Stimulated activated CD4-positive, alpha-beta T cell treated with anti-CD3 and anti-CD28 coated beads, Interleukin-15, amount 100 ng/mL, for 48 hours (primary cell): ENCODE results near the gene ST3GAL4.
"Not testable (repeated sequence)": the region's sequence is repeated elsewhere in the genome, so short reads cannot be mapped to it uniquely, and the experiment has no call there.

Source experiments
- DNase-seq, 2 donors: peaks; one replicate each; pipeline ENCODE4 v3.0.0-alpha.2; 2020; ENCODE audit warnings: low read depth in 2 of 2

The ST3GAL4 gene, protein sequence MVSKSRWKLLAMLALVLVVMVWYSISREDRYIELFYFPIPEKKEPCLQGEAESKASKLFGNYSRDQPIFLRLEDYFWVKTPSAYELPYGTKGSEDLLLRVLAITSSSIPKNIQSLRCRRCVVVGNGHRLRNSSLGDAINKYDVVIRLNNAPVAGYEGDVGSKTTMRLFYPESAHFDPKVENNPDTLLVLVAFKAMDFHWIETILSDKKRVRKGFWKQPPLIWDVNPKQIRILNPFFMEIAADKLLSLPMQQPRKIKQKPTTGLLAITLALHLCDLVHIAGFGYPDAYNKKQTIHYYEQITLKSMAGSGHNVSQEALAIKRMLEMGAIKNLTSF

DNA sequence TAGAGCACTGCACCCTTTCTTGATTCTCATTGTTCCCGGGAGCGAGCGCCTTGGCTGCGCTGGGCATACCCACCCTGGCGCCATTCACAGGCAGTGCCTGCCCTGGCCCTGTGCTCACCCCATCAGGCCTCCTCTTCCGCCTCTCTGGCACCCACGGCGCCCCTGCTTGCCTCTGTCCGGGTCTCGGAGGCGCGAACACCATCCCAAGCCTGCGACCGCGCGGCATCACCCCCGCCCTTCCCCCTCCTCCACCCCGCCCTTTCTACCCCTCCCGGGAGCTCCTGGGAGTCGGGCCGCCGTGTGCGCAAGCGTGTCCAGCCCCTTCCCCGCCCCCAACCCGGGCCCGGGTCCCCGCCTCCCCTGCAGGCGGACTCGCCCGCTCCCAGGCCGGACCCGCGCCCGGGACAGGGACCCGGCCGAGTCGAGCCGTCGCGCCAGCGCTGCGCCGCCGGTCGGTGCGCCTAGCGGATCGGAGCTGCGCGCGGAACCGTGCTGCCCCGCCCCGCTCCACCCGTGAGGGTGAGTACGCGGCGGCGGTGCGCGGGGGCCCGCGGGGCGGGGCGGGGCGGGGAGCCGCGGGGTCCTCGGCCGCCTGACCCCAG, at the start of gene ST3GAL4:
TSS of gene ST3GAL4 (plus strand) at position 363 of the 602 bp plus-strand sequence. CDS start 50,470 bp downstream, outside the sequence.
- DNase-seq, result peak; percentile 50 to 71

DNA sequence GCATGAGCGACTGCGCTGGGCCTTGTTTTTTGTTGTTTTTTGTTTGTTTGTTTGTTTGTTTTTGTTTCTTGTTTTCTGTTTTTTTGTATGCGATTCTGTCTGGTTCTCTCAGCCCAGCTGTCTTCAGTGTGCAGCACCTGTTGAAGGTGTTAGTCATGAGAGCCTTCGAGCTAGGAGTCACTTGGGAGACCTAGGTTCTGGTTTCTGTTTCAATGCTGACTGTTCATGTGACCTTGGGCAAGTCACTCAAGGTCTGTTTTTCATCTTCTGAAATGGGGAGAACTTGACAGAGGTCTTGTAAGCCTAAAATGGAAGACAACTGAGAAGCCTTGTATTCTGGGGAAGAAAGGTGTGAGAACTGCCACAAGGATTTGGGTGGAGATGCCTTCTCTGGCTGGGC, 49.8 kb upstream of the ST3GAL4 start:
- DNase-seq, result no peak

DNA sequence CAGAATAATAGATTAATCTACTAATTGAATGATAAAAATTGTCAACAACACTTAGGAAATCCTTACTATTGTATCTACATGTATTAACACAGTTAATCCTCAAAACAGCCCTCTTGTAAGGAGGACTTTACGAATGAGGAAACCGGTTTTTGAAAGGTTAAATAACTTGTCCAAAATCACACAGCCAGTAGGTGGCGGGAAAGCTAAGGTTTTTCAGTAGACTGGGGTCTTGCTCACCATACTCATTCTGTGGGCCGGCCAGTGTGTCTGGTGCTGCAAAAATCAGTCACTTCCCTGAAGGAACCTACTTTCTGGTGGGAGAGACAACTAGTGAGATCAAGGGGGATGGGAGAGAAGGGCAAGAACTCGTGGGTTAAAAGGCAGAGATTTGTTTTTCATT, 47.8 kb upstream of the ST3GAL4 start:
- DNase-seq, result no peak

DNA sequence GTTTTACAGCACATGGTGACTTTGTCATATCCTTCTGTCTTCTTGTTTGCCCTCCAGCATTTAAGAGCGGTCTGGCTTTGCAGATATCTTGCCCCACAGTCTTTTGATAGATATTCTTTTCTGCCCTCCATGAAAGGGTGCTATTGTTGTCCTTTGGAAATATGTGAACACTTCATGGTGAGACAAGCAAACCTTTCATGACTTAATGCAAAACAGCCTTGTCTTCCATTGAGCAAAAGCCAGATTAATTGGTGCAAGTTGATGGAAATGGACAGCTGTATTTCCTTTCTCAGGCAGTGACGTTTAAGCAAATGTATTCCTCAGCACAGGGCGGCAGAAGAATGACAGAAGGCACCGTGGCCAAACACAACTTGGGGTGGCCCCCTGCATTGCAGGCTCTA, 47.2 kb upstream of the ST3GAL4 start:
- no peak for DNase-seq

DNA sequence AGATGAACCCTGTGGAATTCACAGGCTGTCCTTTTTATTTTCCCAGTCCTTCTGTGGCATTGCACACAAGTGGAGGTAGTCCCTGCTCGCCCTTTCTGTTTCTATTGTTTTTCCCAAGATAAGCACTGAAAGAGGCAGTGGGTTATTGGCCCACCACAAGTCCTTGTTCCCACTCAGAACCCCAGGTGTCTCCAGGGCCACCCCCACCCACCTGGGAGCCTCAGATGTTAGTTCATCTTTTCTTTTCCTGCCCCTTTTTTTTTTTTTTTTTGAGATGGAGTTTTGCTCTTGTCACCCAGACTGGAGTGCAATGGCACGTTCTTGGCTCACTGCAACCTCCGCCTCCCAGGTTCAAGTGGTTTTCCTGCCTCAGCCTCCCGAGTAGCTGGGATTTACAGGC, 46.7 kb upstream of the ST3GAL4 start:
- DNase-seq, result not testable (repeated sequence)

DNA sequence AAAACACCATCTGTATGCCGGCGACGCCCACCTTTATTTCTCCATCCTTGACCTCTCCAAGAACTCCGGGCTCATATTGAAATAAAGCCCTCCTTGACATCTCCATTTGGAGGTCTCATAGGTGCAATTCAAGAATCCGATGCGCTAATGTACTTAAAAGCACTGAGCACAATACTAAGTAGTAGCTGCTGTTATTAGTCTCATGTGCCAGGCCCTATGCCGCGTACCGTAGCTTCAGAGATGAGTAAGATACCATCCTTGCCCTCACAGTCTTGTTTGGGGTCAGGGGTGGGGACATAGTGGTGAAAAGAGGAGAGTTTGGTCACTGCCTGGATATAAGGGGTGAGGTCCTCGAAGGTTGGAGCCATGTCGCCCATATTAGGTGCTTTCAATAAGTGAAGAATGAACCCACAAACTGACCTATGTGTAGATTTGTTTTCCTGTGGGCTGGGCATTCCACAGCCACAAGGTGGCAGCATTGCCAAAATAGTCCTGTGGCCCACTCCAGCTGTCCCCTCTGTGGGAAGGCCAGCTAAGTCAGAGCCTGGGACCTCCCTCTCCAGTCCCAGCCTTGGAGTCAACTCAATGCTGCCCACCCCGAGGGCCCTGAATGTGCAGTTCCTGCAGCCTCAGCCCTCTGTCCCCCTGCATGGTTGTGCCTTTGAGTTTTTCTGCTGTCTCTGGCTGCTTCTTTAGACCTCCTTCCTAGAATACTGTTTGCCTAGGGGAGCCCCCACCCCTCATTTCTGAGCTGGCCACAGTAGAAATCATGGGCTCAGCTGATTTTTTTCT, 45.1 kb upstream of the ST3GAL4 start:
- DNase-seq, result no peak

DNA sequence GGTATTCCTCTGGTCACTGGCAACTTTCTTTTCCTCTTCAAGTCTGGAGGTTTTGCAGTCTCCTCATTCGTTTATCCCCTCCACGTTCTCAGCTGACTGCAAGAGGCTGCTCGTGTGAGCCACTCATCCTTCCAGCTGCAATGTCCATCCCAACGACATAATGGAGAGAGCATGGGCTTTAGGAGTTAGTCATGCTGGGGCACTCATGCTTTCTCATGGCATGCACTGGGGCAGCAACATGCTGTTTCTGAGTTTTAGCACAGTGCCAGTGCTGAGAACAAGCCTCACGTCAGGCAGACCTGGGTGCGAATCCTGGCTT, 44.5 kb upstream of the ST3GAL4 start:
- DNase-seq, result no peak

DNA sequence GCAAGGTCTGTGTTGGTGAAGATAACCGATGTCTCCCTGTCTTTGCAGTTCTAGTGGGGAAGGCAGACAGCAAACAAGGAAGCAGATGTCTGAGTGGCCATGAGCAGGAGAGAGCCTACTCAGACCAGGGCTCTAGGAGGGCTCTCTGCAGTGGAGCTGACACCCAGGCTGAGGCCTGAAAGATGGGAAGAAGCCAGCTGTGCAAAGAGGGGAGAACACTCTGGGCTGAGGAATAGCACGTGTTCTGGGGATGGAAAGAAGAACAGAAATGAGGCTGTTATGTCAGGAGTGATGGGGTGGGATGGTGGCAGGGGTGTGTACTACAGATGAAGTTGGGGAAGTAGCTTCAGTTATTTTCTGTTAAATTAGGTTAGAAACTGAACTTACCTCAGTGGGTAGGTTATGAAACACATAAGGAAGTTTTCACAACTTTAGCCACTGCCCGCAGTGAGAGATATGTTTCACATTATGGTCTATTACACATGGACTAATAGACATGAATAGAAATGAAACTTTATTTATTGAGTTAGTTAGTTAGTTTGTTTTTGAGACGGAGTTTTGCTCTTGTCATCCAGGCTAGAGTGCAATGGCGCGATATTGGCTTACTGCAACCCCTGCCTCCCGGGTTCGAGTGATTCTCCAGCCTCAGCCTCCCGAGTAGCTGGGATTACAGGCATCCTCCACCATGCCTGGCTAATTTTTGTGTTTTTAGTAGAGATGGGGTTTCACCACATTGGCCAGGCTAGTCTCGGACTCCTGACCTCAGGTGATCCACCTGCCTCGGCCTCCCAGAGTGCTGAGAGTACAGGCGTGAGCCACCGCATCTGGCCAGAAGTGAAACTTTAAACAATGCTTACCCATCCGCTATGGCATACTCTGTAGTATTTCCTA, 43.8 kb upstream of the ST3GAL4 start:
- DNase-seq, result no peak

DNA sequence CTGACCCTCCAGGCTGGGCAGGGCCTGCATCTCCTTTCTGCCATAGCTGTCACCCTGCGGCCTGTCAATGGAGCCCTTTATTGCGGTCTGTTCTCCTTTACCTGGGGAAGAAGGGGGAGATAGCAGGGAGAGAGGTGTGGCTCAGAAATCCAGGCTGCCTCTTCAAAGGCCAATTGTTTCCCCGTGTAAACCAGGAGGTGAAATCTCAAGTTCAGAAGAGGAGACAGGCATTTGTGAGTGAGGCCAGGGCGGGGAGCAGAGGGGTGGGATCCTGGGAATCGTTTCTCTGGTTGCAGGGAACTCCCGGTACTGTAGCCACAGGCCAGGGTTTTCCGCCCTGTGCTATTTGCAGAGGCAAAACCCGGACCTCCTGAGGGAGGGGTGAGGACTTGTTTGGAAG, 42.5 kb upstream of the ST3GAL4 start:
- DNase-seq, result no peak

DNA sequence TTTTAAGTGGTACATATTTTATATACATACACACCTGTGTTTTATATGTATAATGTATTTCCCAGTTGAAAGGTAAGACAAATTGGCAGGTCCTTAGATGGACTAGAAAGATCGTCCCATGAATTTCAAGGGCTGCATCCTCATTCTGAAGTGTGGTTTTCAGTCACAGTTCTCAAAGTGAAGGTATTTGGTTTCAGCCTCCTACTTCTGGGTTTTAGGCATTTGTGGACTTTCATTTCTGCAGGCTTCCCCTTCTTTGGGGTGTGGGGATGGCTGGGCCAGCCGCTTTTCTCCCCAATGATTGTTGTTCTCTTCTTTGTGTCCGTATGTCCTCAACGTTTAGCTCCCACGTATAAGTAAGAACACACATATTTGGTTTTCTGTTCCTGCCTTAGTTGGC, 41.7 kb upstream of the ST3GAL4 start:
- no peak for DNase-seq

DNA sequence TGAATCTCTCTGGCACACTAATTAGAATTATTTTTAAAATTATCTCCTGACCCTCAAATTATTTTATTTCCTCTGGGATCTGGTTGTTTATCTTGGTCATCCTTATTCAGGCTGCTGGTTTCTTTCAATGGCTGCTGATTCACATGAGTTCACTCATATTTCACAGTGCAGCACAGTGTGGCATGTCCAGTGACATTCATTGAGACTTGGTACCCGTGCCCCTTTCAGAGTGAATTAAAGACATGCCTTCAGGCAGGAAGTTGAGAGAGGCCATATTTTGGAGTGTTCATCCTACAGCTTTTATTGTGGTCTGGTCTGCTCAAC, 38.1 kb upstream of the ST3GAL4 start:
- no peak for DNase-seq

DNA sequence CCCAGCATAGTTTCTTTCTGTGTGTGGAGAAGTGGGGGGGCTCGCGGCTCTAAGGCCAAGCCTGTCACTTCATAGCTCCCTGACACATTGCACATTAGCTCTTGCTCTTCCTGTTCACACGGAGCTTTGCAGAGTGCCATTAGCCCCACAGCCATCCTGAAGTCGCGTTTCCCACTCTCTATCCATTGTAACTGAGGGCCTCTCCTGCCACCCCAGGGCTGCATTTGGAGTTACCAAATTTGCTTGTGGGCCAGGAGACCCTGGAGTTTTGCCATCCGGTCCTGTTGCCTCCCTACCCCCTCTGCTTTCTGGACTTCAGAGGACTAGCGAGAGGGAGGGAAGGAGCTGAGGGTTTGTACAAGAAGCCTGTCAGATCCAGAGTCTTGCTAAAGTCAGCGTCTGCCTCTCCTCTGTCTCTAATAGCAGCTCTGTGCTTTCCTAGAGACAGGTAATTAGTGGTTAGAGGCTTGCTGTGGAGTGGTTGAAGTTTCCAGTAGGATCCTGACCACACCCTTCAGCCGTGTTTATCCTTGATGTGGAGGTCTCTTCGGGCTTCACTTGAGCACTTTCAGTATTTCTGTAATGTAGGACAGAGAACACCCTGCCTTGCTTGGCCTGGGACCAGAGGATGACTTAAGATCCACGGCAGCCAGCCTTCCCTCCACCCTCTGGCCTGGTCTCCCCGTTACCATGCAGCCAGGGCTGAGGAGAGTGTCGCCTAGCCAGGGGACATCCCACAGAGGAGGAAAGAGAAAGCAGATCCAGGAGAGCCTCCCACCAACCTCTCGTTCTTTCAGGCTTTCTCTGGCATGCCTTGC, 37.5 kb upstream of the ST3GAL4 start:
- no peak for DNase-seq

DNA sequence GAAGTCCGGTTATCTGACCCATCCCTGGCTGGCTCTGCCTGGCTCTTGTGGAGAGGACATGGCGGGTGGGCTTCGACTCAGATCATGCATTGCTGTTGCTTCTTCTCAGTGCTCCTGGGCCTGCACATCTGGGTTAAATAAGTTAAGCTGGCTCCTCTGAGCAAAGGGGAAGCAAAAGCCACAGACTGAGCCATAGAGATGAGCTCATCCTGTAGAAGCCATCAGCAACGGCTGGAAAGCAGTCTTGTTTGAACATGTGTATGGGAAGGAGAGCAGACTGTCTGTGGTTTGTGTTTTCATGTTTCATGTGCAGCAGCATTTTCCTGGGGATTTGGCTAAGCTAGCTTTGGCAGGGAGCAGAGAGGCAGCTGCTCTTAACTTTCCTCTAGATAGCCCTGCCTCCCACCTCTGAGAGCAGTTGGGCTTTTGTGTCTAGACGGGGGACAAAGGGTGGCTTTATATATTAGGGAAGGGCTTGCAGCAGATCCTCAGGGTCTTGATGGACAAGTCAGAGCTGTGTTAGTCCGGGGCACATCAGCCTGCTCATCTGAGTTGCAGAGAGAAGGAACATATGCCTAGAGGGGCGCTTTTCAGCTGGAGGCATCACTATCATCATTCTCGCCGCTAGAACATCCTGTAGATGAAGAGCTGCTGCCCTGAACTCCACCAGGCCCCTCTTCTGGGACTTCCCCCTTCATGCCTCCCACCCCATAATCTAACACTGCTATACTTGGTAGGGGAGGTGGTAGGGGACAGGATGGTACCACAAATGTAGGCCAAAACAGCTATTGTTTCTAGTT, 36.7 kb upstream of the ST3GAL4 start:
- DNase-seq, result no peak

DNA sequence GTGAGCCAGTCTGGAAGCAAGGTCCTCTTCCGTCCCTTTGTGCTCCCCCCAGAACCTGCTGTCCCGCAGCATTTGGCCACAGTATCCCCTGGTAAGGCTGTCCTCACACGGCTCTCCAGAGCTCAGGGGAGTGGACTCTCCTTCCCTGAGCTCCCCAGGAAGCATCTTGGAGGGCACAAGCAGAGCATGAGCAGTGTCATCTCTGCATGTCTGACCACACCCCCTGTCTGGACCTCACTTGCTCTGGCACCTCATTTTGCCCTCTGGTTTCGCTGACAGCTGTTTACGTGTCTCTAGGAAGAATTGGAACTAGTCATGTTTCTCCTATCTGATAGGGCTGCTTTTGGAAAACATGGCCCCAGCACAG, 36.1 kb upstream of the ST3GAL4 start:
- no peak for DNase-seq

DNA sequence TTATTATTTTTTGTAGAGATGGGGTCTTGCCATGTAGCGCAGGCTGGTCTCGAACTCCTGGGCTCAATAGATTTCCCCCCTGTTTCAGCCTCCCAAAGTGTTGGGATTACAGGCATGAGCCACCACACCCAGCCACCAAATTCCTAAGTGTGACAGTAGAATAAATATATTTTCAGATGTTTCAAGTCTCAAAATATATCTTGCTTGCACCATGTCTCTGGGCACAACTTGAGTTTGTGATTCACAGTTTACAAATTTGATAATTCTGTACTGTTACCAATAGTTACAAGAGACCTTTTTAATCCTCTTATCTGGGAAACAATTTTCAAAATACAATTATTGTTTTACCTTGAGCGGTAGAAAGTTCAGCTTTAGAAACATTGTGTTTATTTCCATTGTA, 32.5 kb upstream of the ST3GAL4 start:
- no peak for DNase-seq

DNA sequence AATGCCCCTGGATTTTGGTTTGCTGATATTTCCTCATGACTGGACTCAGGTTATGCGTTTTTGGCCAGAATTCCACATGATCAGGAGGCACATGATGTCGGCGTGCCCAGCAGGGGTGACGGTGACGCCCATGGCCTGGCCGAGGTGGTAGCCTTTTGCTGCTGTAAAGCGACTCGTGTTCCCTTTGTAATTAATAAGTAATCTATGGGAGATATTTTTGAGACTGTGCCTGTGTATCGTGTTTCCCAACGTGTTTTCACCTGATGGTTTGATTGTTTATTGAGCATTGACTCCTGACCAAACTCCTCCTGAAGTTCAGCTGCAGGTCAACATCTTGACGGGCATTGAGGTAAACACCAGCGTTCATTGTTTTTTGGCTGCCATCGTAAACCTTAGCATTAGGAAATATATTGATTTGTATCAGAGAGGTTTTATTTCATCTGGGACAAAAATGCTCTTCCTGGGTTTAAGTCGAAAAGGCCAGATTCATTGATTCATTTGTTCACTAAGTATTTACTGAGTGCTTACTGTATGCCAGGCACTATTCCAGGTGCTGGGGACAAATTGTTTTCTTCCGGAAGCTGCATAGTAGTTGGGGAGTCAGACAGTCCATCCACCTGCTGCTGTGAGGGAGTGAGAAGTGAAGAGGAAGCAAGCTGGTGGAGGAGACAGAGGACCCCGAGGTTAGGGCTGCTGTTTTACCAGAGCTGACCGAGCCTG, 28.0 kb upstream of the ST3GAL4 start:
- DNase-seq, result no peak

DNA sequence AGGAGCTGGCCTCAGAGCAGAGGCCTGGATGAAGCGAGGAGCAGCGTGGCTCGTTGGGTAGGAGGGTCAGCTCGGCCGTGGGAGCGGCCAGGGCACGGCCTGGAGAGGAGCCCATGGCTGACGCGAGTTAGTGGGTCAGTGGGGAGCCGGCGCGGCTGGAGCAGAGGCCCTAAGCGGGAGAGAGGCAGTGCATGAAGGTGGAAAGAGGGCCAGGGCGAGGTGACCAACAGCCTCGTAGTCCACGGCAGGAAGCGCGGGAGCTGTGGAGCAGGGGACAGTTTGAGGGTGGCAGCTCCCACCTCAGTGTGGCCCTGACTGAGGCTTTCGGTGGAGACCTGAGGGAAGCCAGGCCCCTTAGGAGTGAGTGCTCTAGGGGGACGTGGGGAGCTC, 27.5 kb upstream of the ST3GAL4 start:
- no peak for DNase-seq

DNA sequence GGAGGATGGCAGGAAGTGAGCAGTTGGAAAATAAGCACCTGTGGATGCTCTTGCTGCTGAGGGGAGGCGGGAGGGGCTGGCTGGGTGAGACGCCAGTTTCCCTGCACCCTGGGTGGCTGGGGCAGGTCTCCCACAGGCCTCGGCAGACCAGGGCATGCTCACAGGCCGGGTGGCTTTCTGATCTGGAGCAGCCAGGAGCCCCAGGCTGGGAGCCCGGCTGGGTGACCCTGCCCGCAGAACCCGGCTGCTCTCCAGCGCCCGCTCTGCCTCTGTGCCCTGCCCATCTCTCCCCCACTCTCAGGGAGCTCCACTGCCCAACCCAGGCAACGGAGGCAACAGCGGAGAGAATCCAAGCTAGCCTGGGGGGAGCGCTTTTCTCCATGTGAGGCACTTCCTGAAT, 27.0 kb upstream of the ST3GAL4 start:
- DNase-seq, result no peak

DNA sequence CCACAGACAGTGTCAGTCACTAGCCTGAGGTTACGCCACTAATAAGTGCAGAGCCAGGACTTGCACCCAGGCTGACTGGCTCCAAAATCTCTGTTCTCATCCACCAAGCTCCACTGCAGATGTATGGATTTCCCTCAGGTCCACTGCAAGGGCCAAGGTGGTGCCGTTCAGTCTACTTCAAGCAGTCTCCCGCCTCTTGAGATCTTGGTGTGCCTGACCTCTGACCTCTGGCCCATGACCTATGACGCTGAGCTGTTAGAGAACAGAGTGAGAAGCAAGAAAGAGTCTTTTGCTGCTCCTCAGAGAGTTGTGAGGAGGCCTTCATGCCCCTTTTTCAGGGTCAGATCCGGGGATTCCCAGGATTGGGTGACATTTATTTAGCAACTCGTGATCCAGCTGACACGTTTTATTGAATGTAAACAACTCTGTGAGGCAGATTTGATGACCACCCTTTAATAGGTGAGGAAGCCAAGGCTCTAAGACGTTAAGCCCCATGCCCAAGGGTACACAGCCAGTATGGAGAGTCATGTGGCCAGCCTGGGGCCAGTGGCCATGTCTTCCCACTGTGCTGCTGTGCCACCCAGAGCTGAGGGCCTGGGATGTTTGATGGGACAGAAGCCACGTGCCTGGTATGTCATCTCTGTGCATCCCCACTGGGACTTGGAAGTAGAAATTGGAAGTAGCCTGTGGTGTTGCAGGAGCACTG, 26.4 kb upstream of the ST3GAL4 start:
- no peak for DNase-seq
